Measurements from ENCODE around the gene TMEM175. TPM values are rescaled to one million over a fixed set of nuclear protein-coding genes. Genes with fewer than 3 reads are reported as not detected.

TMEM175 gene
- total RNA-seq, 1 experiment from 2014 or later, result 20.2 TPM

DNA sequence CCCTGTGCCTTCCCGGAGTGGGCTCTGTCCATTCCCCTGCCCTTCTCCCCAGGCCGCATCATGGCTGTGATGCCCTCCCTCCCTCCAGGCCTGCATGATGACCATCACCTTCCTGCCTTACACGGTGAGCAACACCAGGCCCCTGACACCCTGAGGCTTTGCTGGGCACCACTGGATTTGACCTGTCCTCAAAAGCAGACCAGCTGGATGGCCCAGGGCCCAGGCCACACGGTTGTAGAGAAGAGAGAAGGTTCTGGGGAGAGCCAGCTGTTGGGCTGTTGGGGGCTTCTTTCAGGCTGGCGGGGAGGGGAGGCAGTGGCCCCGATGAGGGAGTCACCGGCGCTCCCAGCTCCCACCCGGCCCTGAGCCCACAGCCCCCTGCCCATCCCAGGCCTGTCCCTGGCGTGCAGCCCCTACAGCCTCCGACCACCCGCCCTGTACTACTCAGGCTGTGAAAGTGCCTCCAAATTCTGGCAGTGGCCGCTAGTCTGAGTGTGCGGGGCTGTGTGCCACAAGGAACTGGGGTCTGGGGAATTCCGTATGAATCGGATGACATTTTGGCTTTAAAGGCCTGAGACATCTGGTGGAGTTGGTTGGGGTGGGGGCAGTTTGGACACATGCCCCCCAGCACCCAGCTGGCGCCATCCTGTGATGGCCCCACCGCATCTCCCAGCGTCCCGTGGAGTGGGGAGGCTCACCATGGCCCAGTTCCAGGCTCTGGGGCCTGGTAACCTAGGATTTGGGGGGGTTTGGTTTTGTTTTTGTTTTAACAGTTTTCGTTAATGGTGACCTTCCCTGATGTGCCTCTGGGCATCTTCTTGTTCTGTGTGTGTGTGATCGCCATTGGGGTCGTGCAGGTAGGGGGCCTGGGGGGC lies 19.6 kb downstream of the TMEM175 start:
- Histone ChIP-seq H3K9me2 (ENCODE audit: insufficient read depth) (no peaks in the 10 kb centered on the region), H3K4me3 (no peak overlapping the region), H3K36me3 (ENCODE audit: low read depth) (no peaks in the 10 kb centered on the region), H3K27ac (no peak overlapping the region), H3K4me2 (no peak overlapping the region), H3K79me2 (ENCODE audit: low read depth) (no peaks in the 10 kb centered on the region), H2AFZ (no peak overlapping the region), H3K27me3 (ENCODE audit: insufficient read depth, low read depth) (no peaks in the 10 kb centered on the region), H3K9me3 (ENCODE audit: insufficient read depth, low read depth) (no peaks in the 10 kb centered on the region), H3F3A (ENCODE audit: insufficient read depth, low read depth) (no peaks in the 10 kb centered on the region), H4K20me1 (ENCODE audit: insufficient read depth) (no peaks in the 10 kb centered on the region), H3K4me1 (replicated peaks; ENCODE audit: insufficient read depth) (no peaks in the 10 kb centered on the region)
- no peak for DNase-seq
- no TSS peak for BruUV-seq (replicated peaks)
- intact Hi-C loops (cut with micrococcal nuclease; ENCODE audit: unreplicated experiment), result no loop called here
- no peak for TF ChIP-seq EZH2 (IDR thresholded peaks at IDR 0.05; ENCODE audit: low read depth)
- TF ChIP-seq, protein P1, sequence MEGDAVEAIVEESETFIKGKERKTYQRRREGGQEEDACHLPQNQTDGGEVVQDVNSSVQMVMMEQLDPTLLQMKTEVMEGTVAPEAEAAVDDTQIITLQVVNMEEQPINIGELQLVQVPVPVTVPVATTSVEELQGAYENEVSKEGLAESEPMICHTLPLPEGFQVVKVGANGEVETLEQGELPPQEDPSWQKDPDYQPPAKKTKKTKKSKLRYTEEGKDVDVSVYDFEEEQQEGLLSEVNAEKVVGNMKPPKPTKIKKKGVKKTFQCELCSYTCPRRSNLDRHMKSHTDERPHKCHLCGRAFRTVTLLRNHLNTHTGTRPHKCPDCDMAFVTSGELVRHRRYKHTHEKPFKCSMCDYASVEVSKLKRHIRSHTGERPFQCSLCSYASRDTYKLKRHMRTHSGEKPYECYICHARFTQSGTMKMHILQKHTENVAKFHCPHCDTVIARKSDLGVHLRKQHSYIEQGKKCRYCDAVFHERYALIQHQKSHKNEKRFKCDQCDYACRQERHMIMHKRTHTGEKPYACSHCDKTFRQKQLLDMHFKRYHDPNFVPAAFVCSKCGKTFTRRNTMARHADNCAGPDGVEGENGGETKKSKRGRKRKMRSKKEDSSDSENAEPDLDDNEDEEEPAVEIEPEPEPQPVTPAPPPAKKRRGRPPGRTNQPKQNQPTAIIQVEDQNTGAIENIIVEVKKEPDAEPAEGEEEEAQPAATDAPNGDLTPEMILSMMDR (conservative IDR thresholded peaks at IDR 0.05), result no peak
- CTCF ChIA-PET, result no interaction called here
- POLR2A ChIA-PET (ENCODE audit: unreplicated experiment), result no interaction called here

DNA sequence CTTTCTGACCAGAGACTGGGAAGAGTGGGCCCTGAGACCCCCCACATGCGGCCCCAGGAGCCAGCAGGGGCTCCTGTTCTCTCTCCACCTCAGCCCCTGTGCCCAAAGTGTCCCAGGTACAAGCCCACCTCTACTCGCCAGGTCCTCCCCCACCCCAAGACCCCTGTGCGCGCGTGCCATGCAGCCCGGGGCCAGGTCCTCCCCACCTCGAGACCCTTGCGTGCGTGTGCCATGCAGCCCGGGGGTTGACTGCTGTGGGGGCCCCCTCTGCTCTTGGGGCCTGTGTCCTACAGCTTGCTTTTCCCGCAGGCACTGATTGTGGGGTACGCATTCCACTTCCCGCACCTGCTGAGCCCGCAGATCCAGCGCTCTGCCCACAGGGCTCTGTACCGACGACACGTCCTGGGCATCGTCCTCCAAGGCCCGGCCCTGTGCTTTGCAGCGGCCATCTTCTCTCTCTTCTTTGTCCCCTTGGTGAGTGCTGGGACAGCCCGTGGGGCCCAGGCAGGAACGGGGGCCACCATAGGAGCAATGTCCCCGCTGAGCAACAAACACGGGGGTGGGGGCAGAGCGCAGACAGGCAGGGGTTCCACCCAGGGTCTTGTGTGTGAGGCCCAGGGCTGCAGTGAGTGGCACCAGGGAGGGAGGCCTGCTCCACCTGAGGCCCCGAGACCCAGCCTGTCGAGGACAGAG lies 20.8 kb downstream of the TMEM175 start:
- Histone ChIP-seq H3K36me3 (ENCODE audit: low read depth) (no peaks in the 10 kb centered on the region), H3K9me3 (ENCODE audit: insufficient read depth, low read depth) (no peaks in the 10 kb centered on the region), H3K79me2 (ENCODE audit: low read depth) (no peaks in the 10 kb centered on the region), H3K27ac (no peak overlapping the region), H3F3A (ENCODE audit: insufficient read depth, low read depth) (no peaks in the 10 kb centered on the region), H3K4me3 (no peak overlapping the region), H4K20me1 (ENCODE audit: insufficient read depth) (no peaks in the 10 kb centered on the region), H3K4me2 (no peak overlapping the region), H3K27me3 (ENCODE audit: insufficient read depth, low read depth) (no peaks in the 10 kb centered on the region), H2AFZ (no peak overlapping the region), H3K4me1 (replicated peaks; ENCODE audit: insufficient read depth) (no peaks in the 10 kb centered on the region), H3K9me2 (ENCODE audit: insufficient read depth) (no peaks in the 10 kb centered on the region)
- no peak for TF ChIP-seq EZH2 (IDR thresholded peaks at IDR 0.05; ENCODE audit: low read depth)
- TF ChIP-seq, protein P1 (conservative IDR thresholded peaks at IDR 0.05), result no peak
- POLR2A ChIA-PET (ENCODE audit: unreplicated experiment), result interaction anchor here (0.5 kb wide), 1 partner anchor 10 kb away, joined by 14 read pairs; no protein-coding TSS in a partner anchor
- no peak for DNase-seq
- intact Hi-C loops (cut with micrococcal nuclease; ENCODE audit: unreplicated experiment), result no loop called here
- no TSS peak for BruUV-seq (replicated peaks)
- CTCF ChIA-PET, result no interaction called here

DNA sequence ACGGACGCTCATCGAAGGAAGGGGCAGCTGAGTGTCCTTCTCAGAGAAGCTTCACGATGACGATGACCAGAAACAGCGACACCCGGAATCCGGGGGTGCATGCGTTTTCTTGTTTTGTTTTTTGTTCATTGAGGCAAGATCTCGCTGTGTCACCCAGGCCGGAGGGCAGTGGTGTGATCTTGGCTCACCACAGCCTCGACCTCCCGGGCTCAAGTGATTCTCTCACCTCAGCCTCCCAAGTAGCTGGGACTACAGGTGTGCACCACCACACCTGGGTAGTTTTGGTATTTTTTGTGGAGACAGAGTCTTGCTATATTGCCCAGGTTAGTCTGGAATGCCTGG lies 21.3 kb downstream of the TMEM175 start:
- no peak overlapping the region for H2AFZ ChIP-seq
- no peak overlapping the region for H3K4me3 ChIP-seq
- H3K36me3 ChIP-seq (ENCODE audit: low read depth), result no peaks in the 10 kb centered on the region
- TF ChIP-seq, protein P1 (conservative IDR thresholded peaks at IDR 0.05), result no peak
- TF ChIP-seq EZH2 (IDR thresholded peaks at IDR 0.05; ENCODE audit: low read depth), result no peak
- no peak for DNase-seq
- CTCF ChIA-PET, result no interaction called here
- H3K9me2 ChIP-seq (ENCODE audit: insufficient read depth), result no peaks in the 10 kb centered on the region
- H3K79me2 ChIP-seq (ENCODE audit: low read depth), result no peaks in the 10 kb centered on the region
- intact Hi-C loops (cut with micrococcal nuclease; ENCODE audit: unreplicated experiment), result no loop called here
- no peaks in the 10 kb centered on the region for H3K4me1 ChIP-seq (replicated peaks; ENCODE audit: insufficient read depth)
- H3K27me3 ChIP-seq (ENCODE audit: insufficient read depth, low read depth), result no peaks in the 10 kb centered on the region
- POLR2A ChIA-PET (ENCODE audit: unreplicated experiment), result interaction anchor here (0.5 kb wide), 1 partner anchor 9 kb away, joined by 14 read pairs; no protein-coding TSS in a partner anchor
- H3F3A ChIP-seq (ENCODE audit: insufficient read depth, low read depth), result no peaks in the 10 kb centered on the region
- no peaks in the 10 kb centered on the region for H3K9me3 ChIP-seq (ENCODE audit: insufficient read depth, low read depth)
- no peak overlapping the region for H3K27ac ChIP-seq
- no peaks in the 10 kb centered on the region for H4K20me1 ChIP-seq (ENCODE audit: insufficient read depth)
- no TSS peak for BruUV-seq (replicated peaks)
- no peak overlapping the region for H3K4me2 ChIP-seq
